ENCODE measurements around the gene S100A14.

- TF ChIP-seq CTCF (IDR thresholded peaks at IDR 0.05) = no peak
- no peak for TF ChIP-seq ZFX (IDR thresholded peaks at IDR 0.05; ENCODE audit: borderline replicate concordance)
Measured at GRCh38 chr1:153586347-153586746, 29.8 kb downstream of the S100A14 start.

Measured in 22Rv1 (cell line).